GM12874 (cell line): ENCODE results near the gene MGRN1.

Experiments used
- TF ChIP-seq, protein P1 (sequence below): IDR thresholded peaks from 2 replicates; pipeline ENCODE4 v1.5.1; 2011; ENCODE audit warnings: low read depth, mild to moderate bottlenecking, control low read depth, low read length, moderate library complexity; ENCODE audit not compliant: insufficient read depth

MGRN1 gene

DNA sequence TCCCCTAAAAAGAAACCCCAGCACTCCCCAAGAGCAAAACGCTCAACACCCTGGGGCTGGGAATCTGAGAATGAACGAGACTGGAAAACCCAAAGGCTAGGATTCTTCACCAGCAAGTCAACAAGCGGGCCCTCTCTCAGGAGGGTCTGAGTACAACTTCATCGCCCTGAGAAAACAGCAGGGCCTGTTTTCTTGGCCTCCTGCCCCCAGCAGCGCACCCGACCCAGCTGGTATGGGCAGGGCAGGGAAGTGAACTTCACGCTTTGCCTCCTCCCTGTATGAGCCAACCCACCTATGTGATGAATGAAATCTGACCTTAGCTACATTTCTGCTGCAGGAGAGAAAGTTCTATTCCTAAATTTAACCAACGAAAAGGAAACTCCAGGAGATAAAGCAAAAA, 79.9 kb downstream of the MGRN1 start:
- TF ChIP-seq, protein P1, sequence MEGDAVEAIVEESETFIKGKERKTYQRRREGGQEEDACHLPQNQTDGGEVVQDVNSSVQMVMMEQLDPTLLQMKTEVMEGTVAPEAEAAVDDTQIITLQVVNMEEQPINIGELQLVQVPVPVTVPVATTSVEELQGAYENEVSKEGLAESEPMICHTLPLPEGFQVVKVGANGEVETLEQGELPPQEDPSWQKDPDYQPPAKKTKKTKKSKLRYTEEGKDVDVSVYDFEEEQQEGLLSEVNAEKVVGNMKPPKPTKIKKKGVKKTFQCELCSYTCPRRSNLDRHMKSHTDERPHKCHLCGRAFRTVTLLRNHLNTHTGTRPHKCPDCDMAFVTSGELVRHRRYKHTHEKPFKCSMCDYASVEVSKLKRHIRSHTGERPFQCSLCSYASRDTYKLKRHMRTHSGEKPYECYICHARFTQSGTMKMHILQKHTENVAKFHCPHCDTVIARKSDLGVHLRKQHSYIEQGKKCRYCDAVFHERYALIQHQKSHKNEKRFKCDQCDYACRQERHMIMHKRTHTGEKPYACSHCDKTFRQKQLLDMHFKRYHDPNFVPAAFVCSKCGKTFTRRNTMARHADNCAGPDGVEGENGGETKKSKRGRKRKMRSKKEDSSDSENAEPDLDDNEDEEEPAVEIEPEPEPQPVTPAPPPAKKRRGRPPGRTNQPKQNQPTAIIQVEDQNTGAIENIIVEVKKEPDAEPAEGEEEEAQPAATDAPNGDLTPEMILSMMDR, result no peak

DNA sequence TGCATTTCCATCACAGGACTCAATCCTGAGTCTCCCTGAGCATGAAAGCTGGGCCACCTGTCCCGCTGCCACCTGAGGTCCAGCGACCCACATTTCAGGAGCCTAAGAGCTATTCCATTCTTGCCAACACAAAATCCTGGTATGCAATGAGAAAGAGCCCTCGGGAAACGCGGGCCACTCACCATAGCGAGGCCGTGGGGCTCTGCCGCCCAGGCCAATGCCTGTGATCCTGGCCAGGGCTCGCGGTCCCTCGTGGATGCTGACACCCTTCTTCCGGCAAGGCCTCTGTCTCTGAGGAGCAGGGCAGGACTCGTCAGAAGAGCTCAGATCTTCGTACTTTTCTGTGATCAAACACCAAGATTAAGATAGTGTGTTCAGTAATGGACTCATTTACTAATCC, 80.3 kb downstream of the MGRN1 start:
- TF ChIP-seq, protein P1, result no peak

DNA sequence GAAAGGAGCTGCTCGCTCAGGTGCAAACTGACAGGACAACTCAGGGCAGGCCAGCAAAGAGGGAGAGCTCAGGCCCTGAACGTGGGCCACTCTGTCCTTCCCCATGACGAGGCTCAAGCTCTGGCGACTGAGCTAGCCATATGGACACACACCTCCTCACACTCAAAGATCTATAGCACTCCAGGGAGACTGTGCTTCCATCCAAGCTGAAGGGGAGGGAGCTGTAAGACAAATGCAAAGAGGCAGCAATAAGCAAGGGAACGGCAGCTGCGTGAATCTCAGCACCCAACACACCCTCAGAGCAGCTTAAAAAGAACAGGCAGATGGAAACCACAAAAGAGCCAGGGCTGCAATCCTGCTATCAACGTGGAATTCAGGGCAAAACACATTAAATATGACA, 82.2 kb downstream of the MGRN1 start:
- TF ChIP-seq, protein P1, result no peak

DNA sequence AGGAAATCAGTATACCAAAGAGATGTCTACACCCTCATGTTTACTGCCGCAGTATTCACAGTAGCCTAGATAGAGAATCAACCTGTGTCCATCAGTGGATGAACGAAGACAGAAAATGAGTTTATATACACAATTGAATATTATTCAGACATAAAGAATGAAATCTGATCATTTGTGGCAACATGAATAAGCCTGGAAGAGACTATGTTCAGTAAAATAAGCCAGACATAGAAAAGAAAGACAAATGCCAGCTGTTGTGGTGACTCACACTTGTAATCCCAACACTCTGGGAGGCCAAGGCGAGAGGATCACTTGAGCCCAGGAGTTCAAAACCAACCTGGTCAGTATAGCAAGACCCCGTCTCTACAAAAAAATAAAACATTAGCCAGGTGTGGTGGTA, 84.9 kb downstream of the MGRN1 start:
- TF ChIP-seq, protein P1, result no peak

DNA sequence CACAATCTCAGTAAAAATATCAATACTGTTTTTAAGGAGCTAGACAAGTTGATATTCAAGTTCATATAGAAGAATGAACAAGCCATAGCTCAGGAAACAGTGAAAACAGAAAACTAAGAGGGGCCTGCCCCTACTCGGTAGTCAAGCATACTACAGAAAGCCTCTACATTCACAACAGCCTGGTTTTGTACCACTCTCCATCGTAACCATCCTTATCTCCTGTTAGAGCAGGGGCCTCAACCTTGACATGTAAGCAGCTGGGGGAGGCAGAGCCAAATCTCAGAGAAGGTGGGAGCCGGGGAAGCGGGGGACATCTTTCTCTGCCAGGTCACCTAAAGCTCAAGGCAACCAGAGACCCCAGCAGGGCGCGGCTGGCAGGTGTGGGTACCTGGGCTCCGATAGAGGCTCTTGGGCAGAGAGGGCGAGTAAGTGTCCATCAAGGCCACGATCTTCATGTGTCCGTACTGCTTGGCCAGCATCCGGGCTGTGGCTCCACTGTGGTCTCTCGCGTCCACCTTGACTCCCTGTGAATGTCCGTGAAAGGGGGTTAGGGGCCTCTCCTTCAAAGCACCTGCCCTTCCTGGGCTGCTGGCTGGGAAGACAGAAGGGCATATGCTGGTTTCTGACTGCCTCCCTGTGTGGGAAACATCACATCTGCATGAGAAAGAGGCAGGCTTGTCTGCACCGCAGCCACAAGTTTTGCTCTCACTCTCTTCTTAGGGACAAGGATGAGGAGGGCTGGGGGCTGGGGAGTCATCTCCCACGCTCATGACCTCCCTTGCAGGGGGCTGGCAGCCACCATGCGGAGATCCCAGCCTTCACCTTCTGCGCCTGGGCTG, 89.3 kb downstream of the MGRN1 start:
- TF ChIP-seq, protein P1, result no peak

DNA sequence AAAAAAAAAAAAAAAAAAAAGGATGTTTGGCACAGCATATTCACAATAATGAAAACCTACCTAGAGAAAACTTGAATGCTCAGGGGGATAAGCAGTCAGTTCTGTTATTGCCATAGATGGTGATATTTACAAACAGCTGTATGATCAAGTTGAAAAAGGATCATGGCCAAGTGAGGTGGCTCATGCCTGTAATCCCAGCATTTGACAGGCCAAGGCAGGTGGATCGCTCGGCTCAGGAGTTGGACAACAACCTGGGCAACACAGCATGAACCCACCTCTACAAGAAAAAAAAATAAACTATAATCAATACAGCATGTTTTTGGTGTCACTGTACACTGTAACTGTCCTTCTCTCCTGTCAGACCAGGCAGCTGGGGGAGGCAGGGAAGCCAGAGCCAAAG, 90.4 kb downstream of the MGRN1 start:
- TF ChIP-seq, protein P1, result no peak

DNA sequence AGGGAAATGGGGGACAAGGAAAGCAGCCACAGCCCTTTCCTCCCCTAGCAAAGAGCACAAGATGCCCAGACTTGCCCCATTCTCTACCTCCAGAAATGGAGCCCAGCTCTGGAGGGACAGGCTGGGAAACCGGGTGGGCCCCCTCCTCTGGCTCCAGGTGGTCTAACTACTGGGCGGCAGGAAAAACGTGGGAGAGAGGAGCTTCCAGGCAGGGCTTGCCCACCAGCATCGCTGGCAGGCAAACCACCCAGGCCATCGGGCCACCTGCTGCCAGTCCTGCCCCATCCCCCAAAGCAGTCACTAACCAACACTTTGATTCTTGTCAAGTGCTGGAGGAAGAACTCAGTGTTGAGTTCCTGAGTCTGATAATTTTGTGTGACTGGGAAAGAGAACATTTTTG, 93.8 kb downstream of the MGRN1 start:
- TF ChIP-seq, protein P1, result no peak
